AG09309 (cell line): ENCODE measurements around the gene UBE2N.
A peak's percentile ranks its signal among the peaks of the same experiment; 100 is the strongest.

Source experiments
- DNase-seq: peaks from one replicate; pipeline ENCODE4 v3.0.0-alpha.2; 2010; ENCODE audit warnings: low read depth
- H3K4me3 ChIP-seq: 2 replicates; pipeline ENCODE4 v1.5.1; 2011; ENCODE audit warnings: mild to moderate bottlenecking, low read depth, low read length, moderate library complexity; ENCODE audit not compliant: control insufficient read depth
- TF ChIP-seq, protein P1 (sequence below): IDR thresholded peaks from 2 replicates; pipeline ENCODE4 v1.5.1; 2011; ENCODE audit warnings: mild to moderate bottlenecking, low read depth, low read length, inconsistent platforms; ENCODE audit not compliant: insufficient read depth, control insufficient read depth; ENCODE audit errors: missing control alignments

Gene UBE2N

DNA sequence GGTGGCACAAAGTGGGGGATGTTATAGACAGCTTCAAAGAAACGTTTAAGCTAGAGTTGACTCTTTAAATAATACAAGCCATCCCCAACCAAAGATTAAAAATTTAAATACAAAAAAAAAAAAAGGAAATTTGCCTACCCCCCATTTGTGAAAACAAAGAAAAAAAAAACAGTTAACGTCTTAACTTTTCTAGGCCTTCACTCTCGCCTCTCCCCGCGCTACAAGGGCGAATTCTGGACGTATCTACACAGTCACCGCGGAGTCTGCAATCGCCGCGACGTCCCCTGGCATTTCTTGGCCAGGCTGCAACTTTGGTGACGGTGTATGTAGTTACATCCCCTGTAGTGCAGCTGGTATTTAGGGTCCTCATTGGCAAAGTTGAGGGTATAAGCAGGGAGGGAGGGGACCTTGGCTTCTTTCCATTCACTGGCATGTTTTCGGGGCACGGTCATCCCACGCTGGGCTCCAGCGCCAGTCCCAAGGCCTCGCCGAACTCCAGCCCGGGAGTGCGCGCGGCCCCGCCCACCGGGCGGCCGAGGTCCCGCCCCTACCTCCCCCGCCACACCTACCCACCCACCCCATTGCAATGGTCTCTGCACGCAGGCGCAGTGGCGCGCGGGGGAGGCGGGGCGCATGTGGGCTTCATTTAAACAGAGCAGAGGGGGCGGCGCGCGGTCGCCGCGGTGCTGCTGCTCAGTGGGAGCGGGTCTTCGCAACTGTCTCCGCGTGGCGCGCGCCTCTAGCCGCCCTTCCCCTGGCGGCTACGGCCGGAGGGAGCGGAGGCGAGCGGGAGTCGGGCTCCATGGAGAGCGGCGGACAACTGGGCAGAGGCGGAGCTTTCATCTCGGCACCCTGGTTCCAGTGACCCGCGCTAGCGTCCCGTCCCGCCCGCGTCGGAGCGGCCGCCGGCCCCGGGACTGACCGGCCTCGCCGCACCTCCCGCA is 64.2 kb downstream of the UBE2N start, which contains the start of gene NUDT4:
TSS of gene NUDT4 (plus strand) at position 674 of the 944 bp plus-strand sequence. CDS start 398 bp downstream, outside the sequence.
- TF ChIP-seq, protein P1, sequence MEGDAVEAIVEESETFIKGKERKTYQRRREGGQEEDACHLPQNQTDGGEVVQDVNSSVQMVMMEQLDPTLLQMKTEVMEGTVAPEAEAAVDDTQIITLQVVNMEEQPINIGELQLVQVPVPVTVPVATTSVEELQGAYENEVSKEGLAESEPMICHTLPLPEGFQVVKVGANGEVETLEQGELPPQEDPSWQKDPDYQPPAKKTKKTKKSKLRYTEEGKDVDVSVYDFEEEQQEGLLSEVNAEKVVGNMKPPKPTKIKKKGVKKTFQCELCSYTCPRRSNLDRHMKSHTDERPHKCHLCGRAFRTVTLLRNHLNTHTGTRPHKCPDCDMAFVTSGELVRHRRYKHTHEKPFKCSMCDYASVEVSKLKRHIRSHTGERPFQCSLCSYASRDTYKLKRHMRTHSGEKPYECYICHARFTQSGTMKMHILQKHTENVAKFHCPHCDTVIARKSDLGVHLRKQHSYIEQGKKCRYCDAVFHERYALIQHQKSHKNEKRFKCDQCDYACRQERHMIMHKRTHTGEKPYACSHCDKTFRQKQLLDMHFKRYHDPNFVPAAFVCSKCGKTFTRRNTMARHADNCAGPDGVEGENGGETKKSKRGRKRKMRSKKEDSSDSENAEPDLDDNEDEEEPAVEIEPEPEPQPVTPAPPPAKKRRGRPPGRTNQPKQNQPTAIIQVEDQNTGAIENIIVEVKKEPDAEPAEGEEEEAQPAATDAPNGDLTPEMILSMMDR = no peak
- DNase-seq = peak; percentile 59
- peak within 1 kb of the TSS; percentile 80 for H3K4me3 ChIP-seq

DNA sequence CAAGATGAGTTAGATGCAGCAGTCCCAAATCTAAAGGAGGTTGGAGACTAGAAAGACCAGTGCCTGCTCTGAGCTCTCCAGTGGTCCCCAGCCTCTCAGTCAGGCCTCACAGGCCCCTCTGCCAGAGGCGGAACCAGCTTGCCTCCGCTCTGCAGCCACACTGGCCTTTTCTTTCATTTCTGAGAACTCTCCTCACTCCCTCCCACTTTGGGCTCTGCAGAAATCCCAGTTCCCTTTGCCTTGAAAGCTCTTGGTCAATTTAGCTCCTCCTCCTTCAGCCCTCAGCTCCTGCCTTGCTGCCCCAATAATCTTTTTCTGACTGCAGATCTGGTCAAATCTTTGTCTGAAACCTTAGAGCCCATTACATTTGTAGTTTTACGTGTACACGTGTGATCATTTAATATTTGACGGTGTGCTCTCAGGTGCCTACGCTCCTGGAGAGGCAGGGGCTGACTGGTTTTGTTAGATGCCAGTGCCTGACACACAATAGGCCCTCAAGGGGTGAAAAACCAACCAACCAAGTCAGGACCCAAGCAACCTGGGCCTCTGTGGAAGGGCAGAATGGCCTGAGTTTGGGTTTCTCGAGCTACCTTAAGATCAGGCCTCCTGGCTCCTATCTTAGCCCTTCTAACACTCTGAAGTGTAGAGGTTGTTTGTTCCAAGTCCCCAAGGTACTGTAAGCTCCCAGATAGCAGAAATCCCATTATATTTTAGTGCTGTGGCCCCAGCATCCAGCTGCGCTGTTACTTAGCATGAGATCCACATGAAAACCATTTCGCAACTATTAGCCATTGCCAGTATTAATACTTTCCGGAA is 65.1 kb downstream of the UBE2N start:
- H3K4me3 ChIP-seq = no peak overlapping the region; the same call in 1 of the 2 replicates
- DNase-seq = no peak
- TF ChIP-seq, protein P1 = no peak

DNA sequence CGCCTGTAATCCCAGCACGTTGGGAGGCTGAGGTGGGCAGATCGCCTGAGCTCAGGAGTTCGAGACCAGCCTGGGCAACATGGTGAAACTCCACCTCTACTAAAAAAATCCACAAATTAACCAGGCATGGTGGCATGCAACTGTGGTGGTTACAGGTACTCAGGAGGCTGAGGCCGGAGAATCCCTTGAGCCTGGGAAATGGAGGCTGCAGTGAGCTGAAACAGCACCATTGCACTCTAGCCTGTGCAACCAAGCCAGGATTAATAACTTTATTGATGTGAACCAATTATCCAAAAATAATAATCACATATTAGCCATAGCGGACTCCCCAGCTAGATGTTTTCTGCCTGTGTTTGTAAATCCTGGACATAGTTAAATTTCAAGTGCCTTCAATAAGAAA is 65.8 kb downstream of the UBE2N start:
- TF ChIP-seq, protein P1 = no peak
- no peak overlapping the region for H3K4me3 ChIP-seq
- no peak for DNase-seq

DNA sequence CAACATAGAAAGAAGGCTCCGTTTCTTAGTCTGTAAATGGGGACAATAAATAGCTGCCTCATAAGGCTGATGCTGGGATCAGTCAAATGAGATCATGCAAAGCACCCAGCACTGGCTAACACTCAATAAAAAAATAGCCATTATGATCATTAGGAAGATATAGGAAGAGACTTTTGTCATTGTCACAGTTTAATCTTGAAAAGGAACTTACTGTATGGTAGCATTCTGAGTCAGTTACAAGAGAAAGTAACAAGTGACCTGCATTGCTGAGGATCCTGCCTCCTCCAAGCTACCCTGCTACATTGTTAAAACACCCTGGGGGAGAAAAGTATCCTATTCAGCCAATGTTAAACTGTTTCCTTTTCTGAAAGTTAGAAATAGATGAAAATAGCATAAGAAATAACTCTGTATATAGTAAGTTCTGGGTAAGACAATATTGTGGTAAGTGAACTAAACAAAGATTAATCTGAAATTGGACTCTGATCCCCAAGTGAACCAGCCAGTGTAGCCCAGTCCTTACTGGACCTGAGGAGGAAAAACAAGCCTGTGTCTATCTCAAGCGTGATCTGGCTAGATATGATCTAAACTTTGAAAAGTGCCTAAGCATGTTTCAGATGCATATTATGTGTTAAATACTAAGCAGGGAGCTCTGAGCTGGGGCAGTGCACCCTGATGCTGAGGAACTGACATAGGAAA is 67.6 kb downstream of the UBE2N start:
- no peak for DNase-seq
- no peak overlapping the region for H3K4me3 ChIP-seq
- TF ChIP-seq, protein P1 = no peak

DNA sequence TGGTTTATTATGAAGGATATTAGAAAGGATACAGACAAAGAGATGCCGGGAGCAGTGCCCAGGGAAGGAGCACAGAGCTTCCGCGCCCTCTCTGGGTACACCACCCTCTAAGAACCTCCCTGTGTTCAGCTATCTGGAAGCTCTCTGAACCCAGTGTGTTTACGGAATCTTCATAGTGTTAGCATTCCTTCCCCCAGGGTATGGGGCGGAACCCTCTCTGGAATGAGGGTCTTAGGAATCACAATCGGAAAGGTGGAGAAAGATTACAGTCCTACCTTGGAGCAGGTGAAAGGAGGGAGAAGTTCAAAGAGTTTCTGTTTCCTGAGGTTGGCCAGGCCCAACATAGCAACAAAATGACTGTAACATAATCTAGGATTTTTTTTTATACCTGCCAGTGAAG is 70.8 kb downstream of the UBE2N start:
- TF ChIP-seq, protein P1 = no peak
- H3K4me3 ChIP-seq = no peak overlapping the region
- DNase-seq = no peak

DNA sequence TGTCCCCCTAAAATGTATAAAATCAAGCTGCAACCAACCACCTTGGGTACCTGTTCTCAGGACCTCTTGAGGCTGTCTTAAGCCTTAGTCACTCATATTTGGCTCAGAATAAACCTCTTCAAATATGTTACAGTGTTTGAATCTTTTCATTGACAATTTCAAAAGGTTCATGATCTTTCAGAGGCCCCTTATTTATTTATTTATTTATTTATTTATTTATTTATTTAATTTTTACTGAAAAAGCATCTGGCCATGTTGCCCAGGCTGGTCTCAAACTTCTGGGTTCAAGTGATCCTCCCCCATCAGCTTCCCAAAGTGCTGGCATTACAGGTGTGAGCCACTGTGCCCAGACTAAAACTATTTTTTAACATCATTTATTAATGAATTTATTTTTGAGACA is 72.2 kb downstream of the UBE2N start:
- no peak overlapping the region for H3K4me3 ChIP-seq
- TF ChIP-seq, protein P1 = no peak
- no peak for DNase-seq
